COLO668 (cell line): ENCODE results near the gene NTSR2.
"Not testable (repeated sequence)": the region's sequence is repeated elsewhere in the genome, so short reads cannot be mapped to it uniquely, and the experiment has no call there.

Experiments used
- DNase-seq: peaks from one replicate; lab custom pipeline; 2025; ENCODE audit not compliant: unreplicated experiment; lab: John Stamatoyannopoulos, UW

NTSR2 gene

GRCh38 chr2:11680182-11680900 lies 10.3 kb upstream of the NTSR2 start:
- DNase-seq: no peak

- no peak for DNase-seq
These were observed 9.6 kb upstream of the NTSR2 start for GRCh38 chr2:11679486-11680181.

GRCh38 chr2:11679016-11679415 lies 9.0 kb upstream of the NTSR2 start:
- DNase-seq: no peak

GRCh38 chr2:11678306-11678960 lies 8.4 kb upstream of the NTSR2 start:
- DNase-seq: no peak

- DNase-seq: peak; percentile 22
These were observed 7.4 kb upstream of the NTSR2 start for GRCh38 chr2:11677136-11678055.

- DNase-seq: peak; percentile 72
These were observed 6.6 kb upstream of the NTSR2 start for GRCh38 chr2:11676640-11677039.

- DNase-seq: no peak
These were observed 5.6 kb upstream of the NTSR2 start for GRCh38 chr2:11675423-11676112.

GRCh38 chr2:11674983-11675382 lies 5.0 kb upstream of the NTSR2 start:
- DNase-seq: no peak

GRCh38 chr2:11672407-11672806 lies 2.4 kb upstream of the NTSR2 start:
- DNase-seq: no peak

- no peak for DNase-seq
These were observed 1.9 kb downstream of the NTSR2 start for GRCh38 chr2:11667866-11668637.

GRCh38 chr2:11667194-11667593 lies 2.8 kb downstream of the NTSR2 start:
- no peak for DNase-seq

GRCh38 chr2:11665510-11666362 lies 4.3 kb downstream of the NTSR2 start:
- DNase-seq: no peak

GRCh38 chr2:11665028-11665427 lies 5.0 kb downstream of the NTSR2 start:
- DNase-seq: no peak

- DNase-seq: no peak
These were observed 6.6 kb downstream of the NTSR2 start for GRCh38 chr2:11663427-11663826.

- DNase-seq: no peak
These were observed 7.1 kb downstream of the NTSR2 start for GRCh38 chr2:11662882-11663281.

- DNase-seq: no peak
These were observed 8.0 kb downstream of the NTSR2 start for GRCh38 chr2:11661891-11662435.

- not testable (repeated sequence) for DNase-seq
These were observed 9.6 kb downstream of the NTSR2 start for GRCh38 chr2:11660396-11660795.

- DNase-seq: no peak
These were observed 10.1 kb downstream of the NTSR2 start for GRCh38 chr2:11659851-11660250.

GRCh38 chr2:11659115-11659475 lies 10.9 kb downstream of the NTSR2 start:
- no peak for DNase-seq
